HG03460 (cell line): ENCODE results near the gene MYH2.

Source experiments
- ATAC-seq: cut with Tn5 transposase; IDR thresholded peaks from one replicate; pipeline ENCODE4 v1.9.1; 2021; ENCODE audit not compliant: unreplicated experiment

MYH2 gene

DNA sequence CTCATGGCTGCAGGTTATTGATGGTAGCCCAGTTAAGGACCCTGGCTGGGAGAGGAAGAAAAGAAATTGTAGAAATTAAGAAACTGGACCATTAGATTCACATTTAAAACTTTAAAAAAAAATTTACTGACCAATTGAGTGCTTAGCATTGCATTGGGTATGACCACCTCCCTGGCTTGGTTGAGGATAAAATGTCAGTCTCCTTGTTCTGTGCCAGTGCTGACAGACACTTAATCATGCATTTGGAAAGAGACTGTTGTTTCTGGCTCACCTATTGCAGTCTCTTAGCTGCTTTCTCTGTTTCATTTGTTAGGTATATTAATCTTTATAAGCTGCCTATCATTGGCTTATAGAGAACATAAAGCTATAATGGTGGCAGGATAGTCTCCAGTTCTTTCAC lies 32.8 kb downstream of the MYH2 start:
- no peak for ATAC-seq

DNA sequence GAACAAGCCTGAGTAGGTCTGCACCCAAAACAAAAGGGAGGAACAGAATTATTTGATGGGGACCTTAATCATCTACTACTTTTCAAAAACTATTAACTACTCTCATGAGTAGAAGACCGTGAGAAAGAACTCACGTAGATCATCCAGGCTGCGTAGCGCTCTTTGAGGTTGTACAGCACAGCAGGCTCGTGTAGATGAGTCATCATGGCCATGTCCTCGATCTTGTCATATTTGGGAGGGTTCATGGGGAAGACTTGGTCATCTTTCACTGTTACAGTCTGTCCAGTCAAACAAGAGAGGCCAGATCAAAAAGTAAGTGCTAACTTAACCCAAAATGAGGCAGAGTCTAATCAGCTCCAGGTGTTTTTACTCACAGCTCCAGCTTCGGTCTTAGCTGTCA lies 33.4 kb downstream of the MYH2 start:
- no peak for ATAC-seq

DNA sequence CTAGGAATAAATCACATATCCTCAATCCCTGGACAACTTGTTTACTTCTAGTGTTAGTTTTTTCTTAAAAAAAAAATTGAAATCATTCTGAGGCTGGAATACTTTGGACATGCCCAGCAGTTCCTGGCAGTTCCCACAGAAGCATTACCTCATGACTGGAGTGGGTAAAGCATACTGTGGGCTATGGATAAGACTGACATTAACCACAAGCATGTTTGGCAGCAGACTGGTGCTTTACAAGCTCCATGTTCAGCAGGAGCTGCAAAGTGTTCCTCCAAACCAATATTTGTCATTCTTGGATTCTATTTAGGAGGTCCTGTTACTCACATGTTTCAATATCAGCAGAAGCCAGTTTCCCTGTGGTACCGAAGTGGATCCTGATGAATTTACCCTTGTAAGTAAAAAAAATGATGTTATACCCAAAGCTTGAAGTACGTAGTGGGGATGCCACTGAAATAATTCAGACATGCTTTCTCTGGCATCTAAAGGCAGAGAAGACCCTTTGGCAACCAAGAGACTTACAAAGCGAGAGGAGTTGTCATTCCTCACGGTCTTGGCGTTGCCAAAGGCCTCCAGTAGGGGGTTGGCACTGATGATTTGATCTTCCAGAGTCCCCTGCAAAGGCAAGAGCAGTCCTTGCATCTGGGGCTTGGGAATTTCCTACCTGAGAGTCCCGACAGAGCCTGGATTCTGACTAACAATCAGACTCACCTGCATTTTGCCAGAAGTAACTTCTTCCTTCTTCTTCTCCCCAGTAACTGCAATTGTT lies 36.0 kb downstream of the MYH2 start:
- no peak for ATAC-seq

DNA sequence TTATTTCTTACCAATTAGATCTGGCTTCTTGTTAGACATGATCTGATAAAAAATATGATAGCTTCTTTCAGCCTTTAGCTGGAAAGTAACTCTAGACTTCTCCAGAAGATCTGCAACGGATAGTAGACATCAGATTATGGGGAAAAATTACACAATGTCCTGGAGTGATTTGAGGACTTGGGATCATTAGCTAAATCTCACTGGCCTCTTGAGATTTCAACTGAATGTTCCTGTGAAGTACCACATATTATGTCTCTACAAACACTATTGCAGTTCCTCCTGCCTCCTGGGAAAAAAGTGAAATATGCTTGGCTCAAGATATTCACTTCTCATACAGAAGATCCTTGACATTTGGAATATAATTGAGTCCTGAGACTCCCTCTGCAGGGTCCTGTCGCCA lies 36.6 kb downstream of the MYH2 start:
- no peak for ATAC-seq

DNA sequence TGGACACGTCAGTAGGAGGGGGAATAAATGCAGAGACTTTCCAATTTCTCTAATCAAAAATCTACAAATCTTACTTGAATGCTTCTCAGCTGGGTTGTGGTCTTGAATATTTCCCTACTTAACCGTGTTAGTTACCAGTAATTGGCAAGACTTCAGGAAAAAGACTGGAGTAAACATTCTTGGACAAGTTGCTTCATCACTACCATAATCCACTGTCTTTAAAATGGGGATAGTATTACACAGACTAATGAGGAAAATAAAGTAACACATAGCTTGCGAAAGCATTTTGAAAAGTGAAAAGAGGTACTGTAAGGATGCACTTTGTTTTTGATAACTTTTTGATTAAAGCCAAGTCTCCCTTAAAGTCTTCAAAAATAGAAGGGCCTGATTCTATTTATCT lies 49.5 kb downstream of the MYH2 start:
- no peak for ATAC-seq

DNA sequence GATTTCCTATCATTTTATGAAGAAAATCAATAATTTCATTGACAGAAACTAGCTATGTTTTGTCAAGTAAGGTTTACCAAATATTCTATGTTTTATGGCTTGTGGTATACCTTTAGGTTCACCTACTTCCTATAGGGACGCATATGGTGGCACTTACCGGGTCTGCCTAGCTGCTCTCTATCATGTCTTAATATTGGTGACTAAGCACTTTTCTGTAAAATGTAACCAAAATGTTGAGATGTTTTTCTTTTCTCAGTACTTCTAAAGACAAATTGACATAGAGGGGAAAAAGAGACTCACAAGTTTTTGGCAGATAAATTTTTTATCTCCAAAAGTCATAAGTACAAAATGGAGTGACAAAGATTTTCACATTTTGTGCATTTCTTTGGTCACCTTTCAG lies 57.5 kb downstream of the MYH2 start:
- no peak for ATAC-seq

DNA sequence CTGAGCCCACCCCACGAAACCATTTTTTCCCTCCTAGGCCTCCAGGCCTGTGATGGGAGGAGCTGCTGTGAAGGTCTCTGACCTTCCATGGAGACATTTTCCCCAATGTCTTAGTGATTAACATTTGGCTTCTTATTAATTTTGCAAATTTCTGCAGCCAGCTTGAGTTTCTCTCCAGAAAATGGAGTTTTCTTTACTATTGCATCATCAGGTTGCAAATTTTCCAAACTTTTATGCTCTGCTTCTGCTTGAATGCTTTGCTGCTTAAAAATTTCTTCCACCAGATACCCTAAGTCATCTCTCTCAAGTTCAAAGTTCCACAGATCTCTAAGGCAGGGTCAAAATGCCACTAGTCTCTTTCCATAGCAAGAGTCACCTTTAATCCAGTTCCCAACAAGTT lies 67.2 kb downstream of the MYH2 start:
- no peak for ATAC-seq

DNA sequence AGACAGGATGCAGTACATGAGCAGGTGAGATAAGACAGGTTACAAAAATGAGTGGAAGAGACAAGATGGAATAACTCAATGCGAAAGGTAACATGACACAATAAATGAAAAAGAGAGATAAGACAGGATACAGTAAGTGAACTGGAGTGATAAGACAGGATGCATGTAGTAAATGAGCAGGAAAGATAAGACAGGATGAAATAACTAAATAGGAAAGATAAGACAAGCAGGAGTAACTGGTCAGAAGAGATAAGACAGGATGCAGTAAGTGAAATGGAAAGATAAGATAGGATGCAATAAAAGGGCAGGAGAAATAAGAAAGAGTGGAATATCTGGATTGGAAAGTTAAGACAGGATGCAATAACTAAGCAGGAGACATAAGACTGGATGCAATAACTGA lies 71.8 kb downstream of the MYH2 start:
- ATAC-seq = no peak

DNA sequence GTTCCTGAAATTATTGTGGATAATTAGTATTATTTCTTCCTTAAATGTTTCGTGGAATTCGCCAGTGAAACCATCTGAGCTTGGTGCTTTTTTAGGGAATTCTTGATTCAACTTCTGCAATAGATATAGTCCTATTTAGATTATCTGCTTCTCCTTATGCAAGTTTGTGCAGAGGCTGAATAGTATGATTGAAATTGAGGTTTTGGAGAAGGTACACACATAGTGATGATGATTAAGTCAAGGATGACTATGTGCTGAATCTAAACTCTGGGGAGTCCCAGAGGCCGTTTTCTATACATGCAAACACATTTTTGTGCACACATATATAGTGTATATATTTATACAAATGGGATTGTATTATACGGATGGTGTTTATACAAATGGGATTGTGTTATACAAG lies 74.9 kb downstream of the MYH2 start:
- ATAC-seq = no peak

DNA sequence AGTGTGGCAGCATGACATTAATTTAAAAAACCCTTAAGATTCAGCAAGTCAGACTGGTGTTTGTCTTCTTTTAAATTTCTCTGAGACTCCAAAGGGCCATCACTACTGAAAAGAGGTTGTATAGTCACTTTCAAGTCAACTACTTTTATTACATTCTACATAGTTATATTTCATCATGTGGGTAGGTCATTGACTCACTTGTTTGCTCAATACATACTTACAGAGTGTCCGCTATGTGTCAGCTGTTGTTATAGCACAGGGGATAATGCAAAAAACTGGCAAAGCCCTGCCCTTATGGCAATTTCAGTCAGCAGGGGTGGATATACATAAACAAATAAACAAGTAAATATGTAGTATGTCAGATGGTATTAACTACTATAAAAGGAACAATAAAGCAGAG lies 77.6 kb downstream of the MYH2 start:
- no peak for ATAC-seq
